ENCODE data around the gene HMX2.

GRCh38 chr10:123136221-123136805 lies 11.6 kb upstream of the HMX2 start:
- TF ChIP-seq CTCF (IDR thresholded peaks at IDR 0.05) (no peak), POLR2A (IDR thresholded peaks at IDR 0.05; ENCODE audit: low read depth) (no peak), POLR2AphosphoS5 (IDR thresholded peaks at IDR 0.05) (no peak)
